Endometrium (tissue), 2 donors: ENCODE measurements around the gene KIF3B.
"Not testable (repeated sequence)": the region's sequence is repeated elsewhere in the genome, so short reads cannot be mapped to it uniquely, and the experiment has no call there.

Experiments
- FAIRE-seq: peaks from 2 replicates; lab custom pipeline; 2012; peaks lifted over from hg19 to GRCh38; lab: Jason Lieb, UNC
- donor health status: control.
- donor health status: control.

The KIF3B gene

DNA sequence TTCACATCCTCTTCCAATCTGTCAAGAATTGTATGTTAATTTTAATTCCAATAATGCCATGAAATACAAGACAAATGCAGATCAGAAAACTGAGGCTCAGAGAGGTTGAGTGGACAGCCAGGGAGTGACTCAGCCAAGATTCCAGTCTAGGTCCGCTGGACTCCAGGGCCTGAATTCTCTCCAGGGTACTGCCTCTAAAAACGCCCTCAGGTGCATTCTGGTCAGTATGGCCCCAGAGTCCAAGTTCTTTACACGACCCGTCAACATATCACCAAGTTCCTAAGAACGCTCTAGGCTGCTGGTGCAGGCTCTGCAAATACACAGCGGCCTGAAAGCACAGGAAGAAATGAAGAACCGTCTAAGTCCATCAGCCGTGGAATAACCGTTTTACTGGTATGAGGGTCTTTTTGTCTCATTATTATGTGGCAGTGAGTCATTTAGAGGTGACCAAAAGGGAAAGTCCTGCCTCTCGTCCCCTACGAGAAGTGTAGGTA lies 80.0 kb downstream of the KIF3B start:
- no peak for FAIRE-seq

DNA sequence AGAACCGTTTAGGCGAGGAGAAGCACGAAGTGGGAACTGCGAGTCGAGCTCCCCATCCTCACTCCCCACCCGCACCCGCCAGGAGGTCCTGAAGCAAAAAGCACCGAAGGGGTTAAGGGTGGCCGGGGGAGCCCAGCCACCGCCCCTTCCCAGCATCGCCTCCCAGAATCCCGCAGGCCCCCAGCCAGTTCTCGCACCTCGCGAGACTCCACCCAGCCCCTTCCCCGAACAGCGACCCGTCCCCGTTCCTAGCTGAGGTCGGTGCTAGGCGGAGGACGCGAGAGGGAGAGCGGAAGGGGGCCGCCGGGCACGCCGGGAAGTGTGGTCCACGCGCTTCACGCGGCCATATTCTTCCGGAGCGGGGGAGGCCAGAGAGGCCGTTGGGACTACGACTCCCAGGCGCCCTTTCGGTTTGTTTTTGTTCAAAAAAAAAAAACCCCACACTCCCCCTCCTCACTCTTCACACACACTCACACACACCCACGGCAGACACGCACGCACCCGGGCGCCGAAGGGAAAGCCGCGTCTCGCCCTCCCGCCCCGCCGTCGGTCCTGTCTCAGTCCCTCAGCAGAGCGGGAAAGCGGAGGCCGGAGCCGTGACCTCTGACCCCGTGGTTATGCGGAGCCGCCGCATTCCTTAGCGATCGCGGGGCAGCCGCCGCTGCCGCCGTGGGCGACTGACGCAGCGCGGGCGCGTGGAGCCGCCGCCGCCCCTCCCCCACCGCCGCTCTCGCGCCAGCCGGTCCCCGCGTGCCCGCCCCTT lies 80.6 kb downstream of the KIF3B start, which contains the start of gene ASXL1:
Gene ASXL1 (plus strand): TSS at position 463 of the 763 bp plus-strand sequence. CDS start 445 bp downstream, outside the sequence.
- peak; percentile 50 for FAIRE-seq

DNA sequence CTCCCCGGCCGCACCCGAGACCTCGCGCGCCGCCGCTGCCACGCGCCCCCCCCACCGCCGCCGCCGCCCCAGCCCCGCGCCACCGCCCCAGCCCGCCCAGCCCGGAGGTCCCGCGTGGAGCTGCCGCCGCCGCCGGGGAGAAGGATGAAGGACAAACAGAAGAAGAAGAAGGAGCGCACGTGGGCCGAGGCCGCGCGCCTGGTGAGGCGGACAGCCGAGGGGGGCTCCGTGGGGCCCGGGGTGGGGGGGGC lies 81.1 kb downstream of the KIF3B start:
- FAIRE-seq = no peak

DNA sequence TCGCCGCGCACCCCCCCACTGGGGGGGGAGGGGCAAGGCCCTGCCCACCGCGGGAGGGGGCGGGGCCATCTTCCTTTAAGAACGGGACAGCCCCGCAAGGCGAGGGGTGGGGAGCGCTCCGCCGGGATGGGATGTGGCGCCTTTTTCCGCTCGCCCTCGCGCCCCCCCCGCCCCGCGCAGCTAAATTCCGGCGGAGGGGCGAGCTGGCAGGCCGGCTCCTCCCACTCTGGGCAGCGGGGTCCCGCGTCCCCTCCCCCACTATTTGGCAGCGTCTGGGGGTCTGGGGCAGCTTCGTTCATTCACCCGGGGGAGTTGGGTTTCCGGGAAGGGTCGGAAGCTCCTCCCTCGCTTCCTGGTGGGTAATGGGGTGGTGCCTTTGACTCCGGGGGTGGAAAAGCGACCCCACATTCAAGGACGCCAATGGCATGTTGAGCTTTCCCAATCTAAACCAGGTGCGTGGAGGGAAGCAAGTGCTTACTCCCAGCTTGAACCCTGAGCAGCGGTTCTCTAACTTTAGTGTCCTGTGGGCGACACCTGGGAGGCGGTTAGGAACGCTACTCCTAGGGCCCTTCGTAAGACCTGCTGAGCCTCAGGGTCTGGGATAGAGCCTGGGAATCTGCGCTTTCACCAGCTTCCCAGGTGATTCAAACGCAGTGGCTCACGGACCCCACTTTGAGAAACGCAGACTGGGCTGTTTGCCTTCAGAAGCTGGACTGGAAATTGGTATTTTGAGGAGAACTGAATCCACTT lies 81.6 kb downstream of the KIF3B start:
- no peak for FAIRE-seq

DNA sequence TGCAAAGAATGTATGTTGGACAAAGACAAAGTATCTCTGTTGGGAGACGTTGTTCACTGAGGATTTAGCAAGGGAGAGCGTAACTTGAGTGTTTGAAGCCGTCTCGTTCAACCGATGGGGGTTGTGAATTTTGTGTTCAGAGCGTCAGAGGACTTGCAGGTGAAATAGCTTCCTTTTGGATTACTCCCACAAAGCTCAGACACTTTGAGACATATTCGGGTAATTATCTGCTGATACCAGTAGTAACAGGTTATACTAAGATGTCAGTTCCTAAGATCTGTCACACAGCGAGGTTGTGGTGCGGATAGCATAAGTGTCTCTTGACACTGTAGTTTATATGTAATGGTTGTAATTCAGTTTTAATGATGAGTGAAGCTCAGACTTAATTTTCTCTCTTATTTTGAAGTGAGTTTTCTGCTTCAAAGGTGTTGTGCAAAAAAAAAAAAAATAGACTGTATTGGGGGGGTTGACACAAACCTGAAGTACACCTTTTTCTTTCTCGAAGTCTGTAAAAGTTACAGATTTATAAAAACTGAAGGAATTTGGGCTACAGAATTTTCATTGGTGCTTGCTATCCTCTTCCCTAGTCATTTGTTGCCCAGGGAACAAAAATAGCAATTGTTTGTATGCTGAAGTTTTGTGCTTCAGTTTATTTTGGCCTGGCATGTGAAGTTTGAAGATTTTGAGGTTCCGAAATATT lies 82.3 kb downstream of the KIF3B start:
- no peak for FAIRE-seq

DNA sequence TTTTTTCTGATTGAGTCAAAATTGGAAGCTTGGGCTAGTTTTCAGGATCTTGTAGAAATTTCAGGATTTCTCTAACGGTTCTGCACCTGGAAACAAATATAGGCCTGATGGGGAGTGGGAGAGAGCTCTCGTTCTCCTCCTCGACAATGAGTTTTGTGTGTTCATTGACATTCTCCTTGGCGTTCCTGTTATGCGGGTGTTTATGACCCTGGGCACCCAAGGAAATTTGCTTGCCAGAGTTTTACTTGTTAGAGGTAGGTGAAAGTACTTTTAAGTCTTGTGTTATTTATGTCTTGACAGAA lies 82.8 kb downstream of the KIF3B start:
- FAIRE-seq = no peak

DNA sequence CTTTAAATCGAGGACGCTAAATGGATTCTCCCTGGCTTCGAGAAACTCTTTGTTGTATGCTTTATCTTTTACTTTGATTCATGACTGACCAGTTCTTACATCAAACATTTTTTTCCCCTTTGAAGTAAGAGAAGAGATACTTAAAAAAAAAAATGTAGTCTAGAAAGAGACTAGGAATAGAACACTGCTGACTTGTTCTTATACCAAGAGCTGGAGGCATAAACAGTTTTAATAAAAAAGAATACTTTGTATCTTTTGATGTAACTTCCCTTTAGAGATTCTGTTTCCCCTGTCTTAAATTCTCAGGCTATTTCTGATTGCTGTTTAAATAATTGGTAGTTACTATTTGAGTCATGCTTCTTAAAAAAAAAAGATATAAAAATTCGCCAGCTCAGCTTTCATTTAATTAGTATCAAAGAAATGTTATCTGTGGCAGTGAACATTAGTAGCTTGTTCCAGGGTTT lies 85.5 kb downstream of the KIF3B start:
- no peak for FAIRE-seq

DNA sequence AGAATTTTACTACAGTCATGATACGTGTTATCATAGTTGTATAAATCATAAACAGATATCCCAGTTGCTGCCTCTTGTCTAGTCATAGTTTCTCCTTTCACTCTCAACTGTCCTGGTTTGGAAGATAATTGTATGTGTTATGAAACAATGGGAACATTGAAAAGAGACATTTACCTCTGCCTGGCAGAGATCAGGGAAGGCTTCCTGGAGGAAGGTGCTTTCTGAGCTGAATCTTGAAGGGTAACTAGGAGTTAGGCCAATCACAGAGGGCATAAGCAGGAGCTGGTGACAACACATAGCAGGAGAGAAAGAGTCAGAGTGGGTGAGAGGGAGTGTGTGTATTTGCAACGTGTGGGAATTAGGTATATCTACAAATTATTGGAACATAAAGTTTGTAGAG lies 86.0 kb downstream of the KIF3B start:
- no peak for FAIRE-seq

DNA sequence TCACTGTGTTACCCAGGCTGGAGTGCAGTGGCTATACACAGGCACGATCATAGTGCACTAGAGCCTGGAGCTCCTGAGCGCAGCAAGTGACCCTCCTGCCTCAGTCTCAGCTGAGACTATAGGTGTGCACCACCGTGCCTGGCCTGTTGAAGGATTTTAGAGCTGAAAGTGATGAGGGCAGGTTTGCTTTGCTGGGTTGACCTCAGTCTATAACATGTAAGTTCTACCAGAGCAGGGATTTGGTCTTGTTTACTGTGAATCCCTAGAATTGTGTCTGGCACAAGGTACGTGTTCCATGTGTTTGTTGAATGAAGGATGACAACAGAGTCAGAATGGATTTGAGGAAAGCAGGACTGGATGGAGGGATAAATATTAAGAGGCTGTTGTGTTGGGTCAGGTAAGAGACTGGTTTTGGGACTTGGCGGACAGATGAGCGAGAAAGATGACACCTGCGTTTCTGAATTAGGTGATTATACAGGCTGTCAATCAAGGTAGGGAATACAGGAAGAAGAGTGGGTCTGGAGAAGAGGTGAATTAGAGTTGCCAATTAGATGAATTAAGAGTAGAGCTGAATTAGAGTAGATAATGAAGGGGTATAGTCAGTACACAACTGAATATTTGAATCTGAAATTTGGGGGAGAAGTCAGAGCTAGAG lies 87.2 kb downstream of the KIF3B start:
- FAIRE-seq = no peak

DNA sequence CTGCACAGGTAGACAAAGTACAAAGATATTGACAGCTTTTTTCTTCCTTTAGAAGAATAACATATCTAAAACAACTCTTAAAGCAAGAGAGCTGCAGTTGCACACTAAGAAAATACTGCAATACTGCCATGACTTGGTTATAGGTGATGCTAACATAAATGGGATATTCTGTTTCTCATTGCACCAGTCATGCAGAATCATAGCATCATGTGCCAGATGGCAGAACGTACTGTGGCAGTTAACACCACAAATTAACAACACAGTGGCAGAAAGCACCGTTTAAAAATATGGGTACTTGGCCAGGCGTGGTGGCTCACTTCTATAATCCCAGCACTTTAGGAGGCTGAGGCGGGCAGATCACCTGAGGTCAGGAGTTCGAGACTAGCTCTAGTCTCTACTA lies 88.1 kb downstream of the KIF3B start:
- no peak for FAIRE-seq

DNA sequence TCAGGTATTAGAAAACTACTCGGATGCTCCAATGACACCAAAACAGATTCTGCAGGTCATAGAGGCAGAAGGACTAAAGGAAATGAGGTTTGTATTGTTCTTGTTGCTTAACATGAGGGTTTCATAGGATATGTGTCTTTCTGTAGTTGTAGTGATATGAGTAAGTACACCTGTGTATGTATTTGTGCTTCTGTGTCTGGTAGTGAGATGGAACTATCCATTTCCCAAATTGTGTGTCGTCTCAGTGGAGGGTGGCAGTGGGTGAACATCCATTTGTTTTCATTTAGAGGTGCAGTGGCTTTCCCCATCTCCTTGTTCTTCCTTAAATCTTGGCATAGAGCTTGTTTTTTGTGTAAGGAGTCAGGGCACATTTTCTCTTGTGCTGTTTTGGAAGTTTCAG lies 88.9 kb downstream of the KIF3B start:
- FAIRE-seq = no peak

DNA sequence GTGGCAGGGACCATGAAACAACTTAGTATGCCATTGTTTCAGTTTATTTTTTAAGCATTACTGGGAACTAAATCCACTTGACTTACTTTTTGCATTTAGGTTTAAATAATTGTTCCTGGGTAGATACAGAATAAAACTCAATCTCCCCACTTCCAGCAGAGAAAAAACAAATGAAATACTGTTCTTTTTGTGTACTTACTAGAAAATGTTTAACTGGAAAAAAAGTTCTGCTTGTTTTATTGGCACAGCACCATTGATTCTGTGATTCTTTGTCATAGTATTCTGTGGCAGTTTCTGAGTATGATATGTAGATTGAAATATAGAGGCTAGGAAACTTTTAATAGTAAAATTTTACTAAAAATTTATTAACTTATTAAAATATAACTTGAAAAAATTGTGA lies 90.9 kb downstream of the KIF3B start:
- FAIRE-seq = no peak

DNA sequence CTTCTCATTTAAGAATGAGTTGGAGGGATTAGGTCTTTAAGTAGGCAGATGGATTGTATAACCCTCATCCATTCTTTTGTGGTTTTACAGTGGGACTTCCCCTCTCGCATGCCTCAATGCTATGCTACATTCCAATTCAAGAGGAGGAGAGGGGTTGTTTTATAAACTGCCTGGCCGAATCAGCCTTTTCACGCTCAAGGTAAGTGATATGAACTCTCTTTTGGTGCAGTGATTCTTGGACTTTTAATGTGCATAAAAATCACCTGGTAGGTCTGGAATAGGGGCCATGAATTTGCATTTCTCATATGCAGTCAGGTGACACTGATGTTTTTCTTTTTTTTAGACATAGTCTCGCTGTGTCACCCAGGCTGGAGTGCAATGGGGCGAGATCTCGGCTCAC lies 91.5 kb downstream of the KIF3B start:
- FAIRE-seq = no peak

DNA sequence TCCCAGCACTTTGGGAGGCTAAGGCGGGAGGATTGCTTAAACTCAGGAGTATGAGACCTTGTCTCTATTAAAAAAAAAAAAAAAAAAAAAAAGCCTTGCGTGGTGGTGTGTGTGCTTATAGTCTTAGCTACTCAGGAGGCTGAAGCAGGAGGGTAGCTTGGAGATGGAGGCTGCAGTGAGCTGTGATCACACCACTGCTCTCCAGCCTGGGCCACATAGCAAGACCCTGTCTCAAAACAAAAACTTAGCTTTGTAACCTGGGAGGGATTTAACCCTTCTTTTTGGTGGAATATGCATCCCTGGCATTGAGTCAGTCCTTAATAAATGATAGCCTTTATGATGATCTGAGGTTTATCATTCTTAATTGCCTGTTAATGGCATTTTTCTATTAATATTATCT lies 93.4 kb downstream of the KIF3B start:
- FAIRE-seq = no peak

DNA sequence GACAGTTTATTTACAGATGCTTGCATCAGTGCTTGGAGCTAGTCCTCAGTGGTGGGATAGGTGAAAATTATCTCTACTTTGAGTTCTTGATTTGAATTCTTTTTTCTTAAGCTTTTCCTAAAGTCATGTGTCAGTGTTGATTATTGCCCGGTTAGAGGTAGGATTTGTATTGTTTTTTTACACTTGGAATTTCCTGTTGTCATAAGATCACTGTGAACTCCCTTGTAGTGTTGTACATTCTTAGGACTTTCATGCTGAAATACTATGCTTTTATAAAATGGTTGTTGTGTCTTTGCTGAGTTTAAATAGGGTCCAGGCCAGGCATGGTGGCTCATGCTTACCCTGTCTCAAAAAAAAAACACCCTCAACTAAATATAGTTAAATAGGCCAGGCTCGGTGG lies 101.0 kb downstream of the KIF3B start:
- FAIRE-seq = no peak

DNA sequence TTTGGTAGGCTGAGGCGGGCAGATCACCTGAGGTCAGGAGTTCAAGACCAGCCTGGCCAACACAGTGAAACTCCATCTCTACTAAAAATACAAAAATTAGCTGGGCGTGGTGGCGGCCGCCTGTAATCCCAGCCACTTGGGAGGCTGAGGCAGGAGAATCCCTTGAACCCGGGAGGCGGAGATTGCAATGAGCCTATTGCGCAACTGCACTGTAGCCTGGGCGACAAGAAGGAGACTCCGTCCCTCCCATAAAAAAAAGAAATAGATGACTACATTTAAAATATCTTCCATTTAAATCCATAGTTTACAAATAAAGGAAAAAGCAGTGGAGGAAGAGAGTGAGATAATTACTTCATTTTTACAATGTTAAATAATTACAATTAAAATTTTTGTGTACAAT lies 102.6 kb downstream of the KIF3B start:
- FAIRE-seq = not testable (repeated sequence)

DNA sequence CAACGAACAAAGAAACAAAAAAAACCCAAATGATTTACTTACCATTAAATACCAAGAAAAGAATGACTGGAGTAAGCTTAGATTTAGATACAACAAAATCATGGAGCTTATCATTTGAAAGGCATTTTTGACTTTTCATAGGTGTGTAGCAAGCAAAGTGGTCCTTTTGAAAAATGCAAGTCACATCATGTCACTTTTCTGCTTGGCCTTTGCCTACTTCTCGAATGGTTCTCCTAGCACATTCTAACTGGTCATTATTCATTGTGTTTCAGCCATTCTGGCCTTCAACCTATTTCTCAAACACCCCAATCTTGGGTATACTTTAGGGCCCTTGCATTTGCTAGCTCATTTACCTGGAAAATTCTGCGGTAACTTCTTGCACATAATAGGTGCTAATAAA lies 103.3 kb downstream of the KIF3B start:
- no peak for FAIRE-seq

DNA sequence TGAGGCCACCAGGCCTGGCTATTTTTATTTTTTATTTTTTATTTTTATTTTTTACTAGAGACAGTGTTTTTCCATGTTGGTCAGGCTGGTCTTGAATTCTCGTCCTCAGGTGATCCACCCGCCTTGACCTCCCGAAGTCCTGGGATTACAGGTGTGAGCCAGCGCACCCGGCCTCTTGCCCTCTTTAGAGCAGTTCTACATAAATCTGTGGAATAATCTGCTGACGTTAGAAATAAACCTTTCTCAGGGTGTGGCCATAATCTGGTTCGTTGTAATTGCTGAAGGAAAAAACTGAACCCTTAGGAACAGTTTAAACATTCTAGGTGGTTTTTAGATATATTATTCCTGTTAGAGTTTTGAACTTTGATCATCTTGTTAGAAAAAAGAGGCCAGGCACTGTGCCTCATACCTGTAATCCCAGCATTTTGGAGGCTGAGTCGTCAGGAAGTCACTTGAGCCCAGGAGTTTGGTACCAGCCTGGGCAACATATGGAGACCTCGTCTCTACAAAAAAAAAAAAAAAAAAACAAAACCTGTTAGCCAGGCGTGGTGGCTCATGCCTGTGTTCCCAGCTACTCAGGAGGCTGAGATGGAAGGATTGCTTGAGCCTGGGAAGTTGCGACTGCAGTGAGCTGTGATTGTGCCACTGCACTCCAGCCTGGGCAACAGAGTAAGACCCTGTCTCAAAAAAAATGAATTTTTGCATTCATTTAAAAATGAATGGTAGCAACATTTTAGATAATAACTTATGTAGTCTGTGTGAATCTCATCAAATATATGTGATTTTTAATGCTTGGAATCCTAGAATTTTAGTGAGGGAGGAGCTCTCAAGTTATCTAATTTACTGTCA lies 104.9 kb downstream of the KIF3B start:
- FAIRE-seq = no peak

DNA sequence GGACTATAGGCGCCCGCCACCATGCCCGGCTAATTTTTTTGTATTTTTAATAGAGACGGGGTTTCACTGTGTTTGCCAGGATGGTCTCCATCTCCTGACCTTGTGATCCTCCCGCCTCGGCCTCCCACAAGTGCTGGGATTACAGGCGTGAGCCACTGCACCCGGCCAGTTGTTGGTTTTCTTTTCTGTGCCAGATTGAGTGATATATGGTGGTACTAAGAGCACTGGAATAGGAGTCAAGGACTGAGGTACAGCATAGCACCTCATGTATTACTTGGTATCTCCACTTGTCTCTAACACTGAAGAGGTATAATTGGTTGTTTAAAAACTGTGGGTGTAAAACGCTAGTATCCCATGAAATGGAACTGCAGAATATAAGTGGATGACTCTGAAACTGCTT lies 106.0 kb downstream of the KIF3B start:
- not testable (repeated sequence) for FAIRE-seq
